Measurements from ENCODE around the gene GBF1. TPM values are rescaled to one million over a fixed set of nuclear protein-coding genes. Genes with fewer than 3 reads are reported as not detected.

The GBF1 gene
- total and polyA plus RNA-seq, 10 of the 15 experiments (the other 5 are each of a cell fraction or from before 2014, with no cell fraction given): 0.82 to 42.0 (median 21.8) TPM

DNA sequence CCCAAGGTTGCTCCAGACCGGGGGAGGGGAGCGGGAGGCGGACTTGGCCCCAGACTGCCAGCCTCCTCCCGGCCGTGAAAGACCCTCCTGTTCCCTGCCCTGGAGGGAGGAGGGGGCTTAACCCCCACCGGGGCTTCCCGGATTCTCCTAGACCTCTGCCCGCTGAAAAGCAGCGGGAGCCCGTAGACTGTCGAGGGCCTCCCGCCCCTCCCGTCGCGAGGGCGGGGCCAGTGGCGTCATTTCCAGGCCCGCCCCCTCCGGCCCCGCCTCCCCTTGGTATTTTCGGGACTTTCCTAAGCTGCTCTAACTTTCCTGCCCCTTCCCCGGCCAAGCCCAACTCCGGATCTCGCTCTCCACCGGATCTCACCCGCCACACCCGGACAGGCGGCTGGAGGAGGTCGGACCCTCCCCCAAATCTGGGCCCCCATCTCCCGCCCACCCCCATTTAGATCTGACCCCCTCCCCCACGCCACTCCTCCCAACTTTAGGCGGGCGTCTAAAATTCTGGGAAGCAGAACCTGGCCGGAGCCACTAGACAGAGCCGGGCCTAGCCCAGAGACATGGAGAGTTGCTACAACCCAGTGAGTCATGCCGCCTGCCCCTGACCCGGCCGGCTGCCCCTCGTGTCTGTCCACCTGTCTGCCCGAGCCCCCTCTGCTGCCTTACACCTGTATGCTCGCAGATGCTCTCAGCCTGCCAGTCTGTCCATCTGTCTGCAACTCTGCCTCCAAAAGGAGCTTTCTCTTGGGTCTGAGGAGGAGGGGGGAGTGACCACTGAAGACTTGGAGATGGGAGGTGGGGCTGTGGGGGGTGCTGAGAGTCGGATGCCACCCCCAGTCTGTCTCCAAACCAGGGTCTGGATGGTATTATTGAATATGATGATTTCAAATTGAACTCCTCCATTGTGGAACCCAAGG, 150.3 kb downstream of the GBF1 start, which contains the start of gene NFKB2 (continued):
- TF ChIP-seq, protein P1, sequence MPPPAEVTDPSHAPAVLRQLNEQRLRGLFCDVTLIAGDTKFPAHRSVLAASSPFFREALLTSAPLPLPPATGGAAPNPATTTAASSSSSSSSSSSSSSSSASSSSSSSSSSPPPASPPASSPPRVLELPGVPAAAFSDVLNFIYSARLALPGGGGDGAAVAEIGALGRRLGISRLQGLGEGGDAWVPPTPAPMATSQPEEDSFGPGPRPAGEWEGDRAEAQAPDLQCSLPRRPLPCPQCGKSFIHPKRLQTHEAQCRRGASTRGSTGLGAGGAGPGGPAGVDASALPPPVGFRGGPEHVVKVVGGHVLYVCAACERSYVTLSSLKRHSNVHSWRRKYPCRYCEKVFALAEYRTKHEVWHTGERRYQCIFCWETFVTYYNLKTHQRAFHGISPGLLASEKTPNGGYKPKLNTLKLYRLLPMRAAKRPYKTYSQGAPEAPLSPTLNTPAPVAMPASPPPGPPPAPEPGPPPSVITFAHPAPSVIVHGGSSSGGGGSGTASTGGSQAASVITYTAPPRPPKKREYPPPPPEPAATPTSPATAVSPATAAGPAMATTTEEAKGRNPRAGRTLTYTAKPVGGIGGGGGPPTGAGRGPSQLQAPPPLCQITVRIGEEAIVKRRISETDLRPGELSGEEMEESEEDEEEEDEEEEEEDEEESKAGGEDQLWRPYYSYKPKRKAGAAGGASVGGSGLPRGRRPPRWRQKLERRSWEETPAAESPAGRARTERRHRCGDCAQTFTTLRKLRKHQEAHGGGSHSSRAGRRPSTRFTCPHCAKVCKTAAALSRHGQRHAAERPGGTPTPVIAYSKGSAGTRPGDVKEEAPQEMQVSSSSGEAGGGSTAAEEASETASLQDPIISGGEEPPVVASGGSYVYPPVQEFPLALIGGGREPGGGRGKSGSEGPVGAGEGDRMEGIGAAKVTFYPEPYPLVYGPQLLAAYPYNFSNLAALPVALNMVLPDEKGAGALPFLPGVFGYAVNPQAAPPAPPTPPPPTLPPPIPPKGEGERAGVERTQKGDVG (CRISPR knock-in tag; IDR thresholded peaks at IDR 0.05): no peak
- TF ChIP-seq NRF1 (conservative IDR thresholded peaks at IDR 0.05; ENCODE audit: low read depth, low read length): no peak
- TF ChIP-seq, protein P2, sequence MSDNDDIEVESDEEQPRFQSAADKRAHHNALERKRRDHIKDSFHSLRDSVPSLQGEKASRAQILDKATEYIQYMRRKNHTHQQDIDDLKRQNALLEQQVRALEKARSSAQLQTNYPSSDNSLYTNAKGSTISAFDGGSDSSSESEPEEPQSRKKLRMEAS (IDR thresholded peaks at IDR 0.05; ENCODE audit: low read depth, low read length): no peak; the same call in 1 of the 2 replicates
- TF ChIP-seq, protein P3, sequence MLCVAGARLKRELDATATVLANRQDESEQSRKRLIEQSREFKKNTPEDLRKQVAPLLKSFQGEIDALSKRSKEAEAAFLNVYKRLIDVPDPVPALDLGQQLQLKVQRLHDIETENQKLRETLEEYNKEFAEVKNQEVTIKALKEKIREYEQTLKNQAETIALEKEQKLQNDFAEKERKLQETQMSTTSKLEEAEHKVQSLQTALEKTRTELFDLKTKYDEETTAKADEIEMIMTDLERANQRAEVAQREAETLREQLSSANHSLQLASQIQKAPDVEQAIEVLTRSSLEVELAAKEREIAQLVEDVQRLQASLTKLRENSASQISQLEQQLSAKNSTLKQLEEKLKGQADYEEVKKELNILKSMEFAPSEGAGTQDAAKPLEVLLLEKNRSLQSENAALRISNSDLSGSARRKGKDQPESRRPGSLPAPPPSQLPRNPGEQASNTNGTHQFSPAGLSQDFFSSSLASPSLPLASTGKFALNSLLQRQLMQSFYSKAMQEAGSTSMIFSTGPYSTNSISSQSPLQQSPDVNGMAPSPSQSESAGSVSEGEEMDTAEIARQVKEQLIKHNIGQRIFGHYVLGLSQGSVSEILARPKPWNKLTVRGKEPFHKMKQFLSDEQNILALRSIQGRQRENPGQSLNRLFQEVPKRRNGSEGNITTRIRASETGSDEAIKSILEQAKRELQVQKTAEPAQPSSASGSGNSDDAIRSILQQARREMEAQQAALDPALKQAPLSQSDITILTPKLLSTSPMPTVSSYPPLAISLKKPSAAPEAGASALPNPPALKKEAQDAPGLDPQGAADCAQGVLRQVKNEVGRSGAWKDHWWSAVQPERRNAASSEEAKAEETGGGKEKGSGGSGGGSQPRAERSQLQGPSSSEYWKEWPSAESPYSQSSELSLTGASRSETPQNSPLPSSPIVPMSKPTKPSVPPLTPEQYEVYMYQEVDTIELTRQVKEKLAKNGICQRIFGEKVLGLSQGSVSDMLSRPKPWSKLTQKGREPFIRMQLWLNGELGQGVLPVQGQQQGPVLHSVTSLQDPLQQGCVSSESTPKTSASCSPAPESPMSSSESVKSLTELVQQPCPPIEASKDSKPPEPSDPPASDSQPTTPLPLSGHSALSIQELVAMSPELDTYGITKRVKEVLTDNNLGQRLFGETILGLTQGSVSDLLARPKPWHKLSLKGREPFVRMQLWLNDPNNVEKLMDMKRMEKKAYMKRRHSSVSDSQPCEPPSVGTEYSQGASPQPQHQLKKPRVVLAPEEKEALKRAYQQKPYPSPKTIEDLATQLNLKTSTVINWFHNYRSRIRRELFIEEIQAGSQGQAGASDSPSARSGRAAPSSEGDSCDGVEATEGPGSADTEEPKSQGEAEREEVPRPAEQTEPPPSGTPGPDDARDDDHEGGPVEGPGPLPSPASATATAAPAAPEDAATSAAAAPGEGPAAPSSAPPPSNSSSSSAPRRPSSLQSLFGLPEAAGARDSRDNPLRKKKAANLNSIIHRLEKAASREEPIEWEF (IDR thresholded peaks at IDR 0.05; ENCODE audit: insufficient replicate concordance, low read depth, low read length): no peak
- no peak for TF ChIP-seq ETV6 (conservative IDR thresholded peaks at IDR 0.05 in 1 of 2, IDR thresholded peaks at IDR 0.05 in 1 of 2; ENCODE audit: borderline replicate concordance in 1 of 2, low read depth in 1 of 2)
- no peak for TF ChIP-seq MTA3 (IDR thresholded peaks at IDR 0.05; ENCODE audit: borderline replicate concordance, low read length)
- TF ChIP-seq, protein P4, sequence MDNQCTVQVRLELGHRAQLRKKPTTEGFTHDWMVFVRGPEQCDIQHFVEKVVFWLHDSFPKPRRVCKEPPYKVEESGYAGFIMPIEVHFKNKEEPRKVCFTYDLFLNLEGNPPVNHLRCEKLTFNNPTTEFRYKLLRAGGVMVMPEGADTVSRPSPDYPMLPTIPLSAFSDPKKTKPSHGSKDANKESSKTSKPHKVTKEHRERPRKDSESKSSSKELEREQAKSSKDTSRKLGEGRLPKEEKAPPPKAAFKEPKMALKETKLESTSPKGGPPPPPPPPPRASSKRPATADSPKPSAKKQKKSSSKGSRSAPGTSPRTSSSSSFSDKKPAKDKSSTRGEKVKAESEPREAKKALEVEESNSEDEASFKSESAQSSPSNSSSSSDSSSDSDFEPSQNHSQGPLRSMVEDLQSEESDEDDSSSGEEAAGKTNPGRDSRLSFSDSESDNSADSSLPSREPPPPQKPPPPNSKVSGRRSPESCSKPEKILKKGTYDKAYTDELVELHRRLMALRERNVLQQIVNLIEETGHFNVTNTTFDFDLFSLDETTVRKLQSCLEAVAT (IDR thresholded peaks at IDR 0.05): no peak
- TF ChIP-seq RFX5 (IDR thresholded peaks at IDR 0.05; ENCODE audit: low read depth, low read length): no peak
- no peak for TF ChIP-seq NFIC (IDR thresholded peaks at IDR 0.05; ENCODE audit: low read depth, low read length)
- TF ChIP-seq FOXK2 (IDR thresholded peaks at IDR 0.05): no peak
- peak; percentile 55 for TF ChIP-seq POLR2A (IDR thresholded peaks at IDR 0.05; ENCODE audit: low read depth, low read length)
- no peak for TF ChIP-seq IRF4 (IDR thresholded peaks at IDR 0.05; ENCODE audit: low read depth, low read length)
- 0 out of 2 replicates have a peak, but pooled peaks have one; percentile 5 for TF ChIP-seq CBFB (IDR thresholded peaks at IDR 0.05; ENCODE audit: low read depth)
- TF ChIP-seq, protein P5, sequence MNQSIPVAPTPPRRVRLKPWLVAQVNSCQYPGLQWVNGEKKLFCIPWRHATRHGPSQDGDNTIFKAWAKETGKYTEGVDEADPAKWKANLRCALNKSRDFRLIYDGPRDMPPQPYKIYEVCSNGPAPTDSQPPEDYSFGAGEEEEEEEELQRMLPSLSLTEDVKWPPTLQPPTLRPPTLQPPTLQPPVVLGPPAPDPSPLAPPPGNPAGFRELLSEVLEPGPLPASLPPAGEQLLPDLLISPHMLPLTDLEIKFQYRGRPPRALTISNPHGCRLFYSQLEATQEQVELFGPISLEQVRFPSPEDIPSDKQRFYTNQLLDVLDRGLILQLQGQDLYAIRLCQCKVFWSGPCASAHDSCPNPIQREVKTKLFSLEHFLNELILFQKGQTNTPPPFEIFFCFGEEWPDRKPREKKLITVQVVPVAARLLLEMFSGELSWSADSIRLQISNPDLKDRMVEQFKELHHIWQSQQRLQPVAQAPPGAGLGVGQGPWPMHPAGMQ (IDR thresholded peaks at IDR 0.05; ENCODE audit: borderline replicate concordance): no peak
- TF ChIP-seq SREBF1 (IDR thresholded peaks at IDR 0.05; ENCODE audit: low read length): no peak
- no peak for TF ChIP-seq KLF5 (IDR thresholded peaks at IDR 0.05; ENCODE audit: partially characterized antibody)

Measured in GM12878 (cell line).